ENCODE measurements around the gene CAMTA1.

CAMTA1 gene

DNA sequence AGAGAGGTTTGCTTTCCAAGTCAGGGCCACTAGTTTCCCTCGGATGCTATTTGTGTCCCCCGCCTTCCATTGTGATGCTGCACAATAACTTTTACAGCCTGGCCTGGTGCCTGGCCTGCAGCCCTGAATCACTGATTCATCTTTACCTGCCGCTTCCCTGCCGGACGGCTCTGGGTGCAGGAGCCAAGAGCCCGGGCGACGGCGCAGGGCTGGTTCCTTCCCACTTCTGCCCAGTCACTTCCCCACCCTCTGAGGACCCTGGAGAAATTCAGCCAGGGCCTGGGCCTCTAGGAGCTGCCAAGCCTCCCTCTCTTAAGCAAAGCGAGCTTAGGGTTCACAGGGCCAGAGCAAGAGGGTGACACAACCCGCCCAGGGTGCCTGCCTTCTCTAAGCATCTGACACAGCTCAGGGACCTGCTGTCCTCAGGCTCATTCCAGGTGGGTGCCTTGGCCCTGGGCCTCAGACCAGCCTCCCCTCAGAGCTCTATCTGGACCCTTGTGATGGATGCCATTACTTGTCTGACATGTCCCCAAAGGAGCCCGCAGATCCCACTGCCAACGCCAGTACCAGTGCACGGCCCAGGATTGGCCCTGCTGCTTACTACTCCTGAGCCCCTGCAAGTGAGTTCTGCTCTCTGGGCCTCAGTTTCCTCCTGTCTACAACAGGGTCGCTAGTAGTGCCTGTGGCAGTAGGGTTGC lies 604.8 kb downstream of the CAMTA1 start:
- CTCF ChIA-PET = no interaction called here
- DNase-seq (ENCODE audit: low spot score) = no peak
- peak overlapping the region; percentile 38 for H3K27ac ChIP-seq
- POLR2A ChIA-PET (ENCODE audit: low non-redundant PET) = no interaction called here
- no peak for TF ChIP-seq CTCF (conservative IDR thresholded peaks at IDR 0.05; ENCODE audit: low read depth)

DNA sequence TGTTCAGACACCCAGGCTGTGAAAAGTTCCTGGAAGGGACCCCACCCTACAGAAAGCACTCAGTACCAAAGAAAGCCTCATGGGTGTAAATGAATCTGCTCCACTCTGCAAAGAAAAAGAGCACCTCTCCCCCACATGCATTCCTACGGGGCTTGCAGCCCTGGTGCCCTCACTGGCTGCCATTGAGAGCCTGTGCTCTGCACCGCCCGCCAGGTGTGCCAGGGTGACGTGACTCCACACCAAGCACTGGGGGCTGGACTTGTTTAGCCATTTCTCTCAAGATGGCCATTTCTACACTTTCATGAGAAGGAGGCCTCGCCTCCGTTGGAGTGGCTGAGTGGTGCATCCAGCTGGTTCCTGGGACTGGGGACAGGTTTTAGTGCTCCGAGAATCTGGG lies 605.3 kb downstream of the CAMTA1 start:
- no peak for TF ChIP-seq CTCF (conservative IDR thresholded peaks at IDR 0.05; ENCODE audit: low read depth)
- no peak overlapping the region for H3K27ac ChIP-seq
- POLR2A ChIA-PET (ENCODE audit: low non-redundant PET) = no interaction called here
- DNase-seq (ENCODE audit: low spot score) = no peak
- CTCF ChIA-PET = no interaction called here

GRCh38 chr1:7393136-7393535 lies 607.9 kb downstream of the CAMTA1 start:
- TF ChIP-seq CTCF (conservative IDR thresholded peaks at IDR 0.05; ENCODE audit: low read depth) = no peak
- ChIA-PET CTCF (interaction anchor here (0.6 kb wide), 1 partner anchor 93 kb away, joined by 3 read pairs; no protein-coding TSS in a partner anchor), POLR2A (ENCODE audit: low non-redundant PET) (no interaction called here)

GRCh38 chr1:7395251-7395650 lies 610.0 kb downstream of the CAMTA1 start:
- no peak for TF ChIP-seq CTCF (conservative IDR thresholded peaks at IDR 0.05; ENCODE audit: low read depth)
- H3K27ac ChIP-seq = no peak overlapping the region
- POLR2A ChIA-PET (ENCODE audit: low non-redundant PET) = no interaction called here
- CTCF ChIA-PET = no interaction called here
- no peak for DNase-seq (ENCODE audit: low spot score)

More at GRCh38 chr1:7393136-7393535, 607.9 kb downstream of the CAMTA1 start:
- no peak overlapping the region for H3K27ac ChIP-seq
- DNase-seq (ENCODE audit: low spot score) = no peak

- ChIA-PET POLR2A (ENCODE audit: low non-redundant PET) (no interaction called here), CTCF (no interaction called here)
- TF ChIP-seq CTCF (conservative IDR thresholded peaks at IDR 0.05; ENCODE audit: low read depth) = no peak
- no peak for DNase-seq (ENCODE audit: low spot score)
- H3K27ac ChIP-seq = no peak overlapping the region
Observed at GRCh38 chr1:7398982-7399381, 613.7 kb downstream of the CAMTA1 start.

GRCh38 chr1:7399514-7400125 lies 614.4 kb downstream of the CAMTA1 start:
- DNase-seq (ENCODE audit: low spot score) = no peak
- ChIA-PET POLR2A (ENCODE audit: low non-redundant PET) (no interaction called here), CTCF (no interaction called here)
- no peak overlapping the region for H3K27ac ChIP-seq
- TF ChIP-seq CTCF (conservative IDR thresholded peaks at IDR 0.05; ENCODE audit: low read depth) = no peak
